Stimulated activated CD4-positive, alpha-beta T cell treated with anti-CD3 and anti-CD28 coated beads, Interleukin-1b, Interleukin-23, amount 100 ng/mL, for 48 hours (primary cell): ENCODE results near the gene PIGM.

Experiments
- DNase-seq: peaks from one replicate; pipeline ENCODE4 v3.0.0-alpha.2; 2020

The PIGM gene

DNA sequence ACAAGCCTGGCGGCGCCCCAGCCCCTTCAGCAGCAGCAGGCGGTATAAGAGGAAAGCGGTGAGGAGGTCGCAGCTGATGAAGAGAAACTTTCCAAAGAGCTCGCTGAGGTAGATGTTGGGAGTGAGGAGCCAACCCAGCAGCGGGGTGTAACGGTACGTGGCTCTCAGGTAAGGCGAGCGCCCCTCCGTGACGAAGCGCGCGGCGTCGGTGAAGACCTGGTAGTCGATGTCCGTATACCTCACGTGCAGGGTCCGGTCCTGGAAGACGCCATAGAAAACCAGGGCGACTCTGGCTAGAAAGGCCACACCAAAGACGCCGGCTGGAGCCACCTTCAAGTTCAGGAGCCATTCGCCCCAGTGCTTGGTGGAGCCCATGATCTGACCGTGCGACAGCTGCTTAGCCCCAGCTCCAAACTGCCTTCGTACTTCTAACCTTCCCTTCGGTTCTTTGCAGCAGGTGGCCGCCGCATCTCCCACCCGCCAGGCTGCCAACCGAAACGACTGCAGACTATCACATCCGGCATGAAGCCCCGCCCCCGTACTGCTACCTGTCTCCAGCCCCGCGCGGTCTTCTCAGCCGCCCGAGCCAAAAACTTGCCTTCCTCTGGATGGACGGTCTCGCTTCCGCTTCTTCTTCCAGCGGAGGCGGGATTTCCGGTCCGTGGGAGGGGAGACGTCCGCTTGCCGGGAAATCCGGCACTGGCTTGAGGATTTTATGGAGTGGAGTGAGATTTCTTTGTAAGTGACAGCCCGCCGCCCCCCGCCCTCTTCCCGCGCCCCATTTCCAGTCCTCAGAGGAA lies at the start of gene PIGM:
Gene PIGM (minus strand): TSS at position 626 of the 800 bp plus-strand sequence. CDS start 251 bp downstream, at position 375.
- peak; percentile 94 for DNase-seq

DNA sequence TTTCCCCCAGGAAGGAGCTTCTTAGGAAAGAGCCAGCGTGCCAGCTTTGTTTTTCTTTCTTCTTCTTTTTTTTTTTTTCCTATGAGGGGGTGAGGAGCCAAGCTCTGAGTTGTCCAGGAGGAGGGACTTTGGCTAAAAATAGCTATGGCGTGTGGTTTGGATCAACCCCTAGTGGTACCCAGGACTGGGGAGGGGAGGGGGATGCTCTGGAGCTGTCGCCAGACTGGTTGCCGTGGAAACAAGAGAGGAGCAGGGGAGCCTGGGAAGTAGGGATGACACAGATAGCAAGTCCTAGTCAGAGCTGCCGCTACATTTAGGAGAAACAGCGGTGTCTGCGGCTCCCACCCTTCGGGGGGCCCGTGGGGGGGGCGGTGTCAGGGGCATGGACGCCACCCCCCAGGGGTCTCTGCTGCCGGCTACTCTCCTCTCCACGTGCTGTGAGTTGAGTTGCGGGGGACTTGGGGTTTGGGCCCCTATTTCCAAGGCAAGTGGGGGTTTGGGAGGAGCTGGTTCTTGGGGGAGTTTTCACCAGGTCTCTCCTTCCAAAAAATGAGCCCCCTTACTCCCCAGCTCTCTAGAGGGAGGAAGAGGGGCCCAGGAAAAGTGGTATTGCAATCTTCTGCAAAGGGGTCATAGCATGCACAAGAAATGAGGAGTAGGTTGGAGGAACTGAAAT lies 49.6 kb upstream of the PIGM start, which contains the start of gene KCNJ9:
Gene KCNJ9 (plus strand): TSS at position 278 of the 676 bp plus-strand sequence. CDS start 2,493 bp downstream, outside the sequence.
- no peak for DNase-seq

DNA sequence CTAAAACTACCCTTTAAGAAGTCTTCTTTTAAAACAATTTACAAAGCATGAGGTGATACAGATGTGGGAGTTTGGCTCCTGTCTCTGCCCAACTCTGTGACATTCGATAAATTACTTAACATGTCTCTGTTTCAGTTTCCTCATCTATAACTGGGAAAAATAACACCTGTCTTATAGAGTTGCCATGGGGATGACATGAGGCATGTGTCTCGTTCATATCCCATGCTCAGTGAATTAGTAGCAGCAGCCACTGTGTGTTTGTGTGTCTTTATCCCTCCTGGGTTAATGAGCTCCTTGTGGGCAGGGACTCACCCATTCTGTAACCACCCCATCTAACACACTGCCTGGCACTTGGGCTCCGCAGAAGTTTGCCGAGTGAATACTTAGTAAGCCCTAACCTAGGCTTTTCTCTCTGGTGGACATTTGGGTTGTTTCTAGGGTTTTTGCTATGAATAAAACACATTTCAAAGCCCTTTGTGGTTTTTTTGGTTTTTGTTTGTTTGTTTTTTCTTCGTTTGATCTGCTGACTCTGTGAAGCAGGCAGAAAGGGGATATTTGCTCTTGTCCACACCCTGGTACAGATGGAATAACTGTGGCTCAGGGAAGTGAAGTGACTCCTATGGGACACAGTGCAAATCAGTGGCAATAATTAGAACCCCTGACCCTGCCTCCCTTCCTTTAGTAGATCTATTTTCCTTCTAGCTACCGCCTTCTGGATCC lies 48.8 kb upstream of the PIGM start:
- no peak for DNase-seq

DNA sequence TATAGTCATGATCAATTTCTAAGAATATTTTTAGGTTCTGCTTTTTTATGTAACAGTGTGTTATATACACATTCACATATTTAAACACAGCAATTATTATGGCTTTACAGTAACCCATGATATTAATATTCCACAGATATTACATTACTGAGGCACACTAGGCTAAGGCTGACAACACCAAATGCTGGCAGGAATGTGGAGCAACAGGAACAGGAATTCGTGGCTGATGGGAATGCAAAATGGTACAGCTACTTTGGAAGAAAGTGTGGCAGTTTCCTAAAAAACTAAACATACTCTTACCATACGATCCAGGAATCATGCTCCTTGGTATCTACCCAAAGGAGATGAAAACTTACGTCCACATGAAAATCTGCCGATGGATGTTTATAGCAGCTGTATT lies 47.7 kb upstream of the PIGM start:
- no peak for DNase-seq

GRCh38 chr1:160078512-160079195 lies 46.9 kb upstream of the PIGM start:
- DNase-seq = peak; percentile 76

GRCh38 chr1:160077486-160077885 lies 45.7 kb upstream of the PIGM start:
- no peak for DNase-seq

DNA sequence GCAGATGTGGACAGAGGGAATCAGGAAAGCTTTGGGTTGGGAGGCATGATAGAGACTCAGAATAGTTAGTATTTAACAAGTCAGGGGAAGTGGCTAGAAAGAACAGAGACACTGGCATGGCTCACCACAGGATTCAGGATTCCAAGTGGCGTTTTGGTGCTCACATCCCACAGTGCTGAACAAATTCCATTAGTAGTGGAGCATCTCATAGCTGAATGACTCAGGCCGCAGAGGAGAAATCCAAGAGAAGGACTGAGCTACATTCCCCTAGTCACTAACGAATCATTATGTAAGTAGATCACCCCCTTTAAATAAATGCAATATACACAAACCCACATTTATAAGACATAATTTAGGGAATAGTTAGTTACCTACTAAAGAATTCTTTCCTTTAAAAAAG lies 44.5 kb upstream of the PIGM start:
- DNase-seq = no peak

DNA sequence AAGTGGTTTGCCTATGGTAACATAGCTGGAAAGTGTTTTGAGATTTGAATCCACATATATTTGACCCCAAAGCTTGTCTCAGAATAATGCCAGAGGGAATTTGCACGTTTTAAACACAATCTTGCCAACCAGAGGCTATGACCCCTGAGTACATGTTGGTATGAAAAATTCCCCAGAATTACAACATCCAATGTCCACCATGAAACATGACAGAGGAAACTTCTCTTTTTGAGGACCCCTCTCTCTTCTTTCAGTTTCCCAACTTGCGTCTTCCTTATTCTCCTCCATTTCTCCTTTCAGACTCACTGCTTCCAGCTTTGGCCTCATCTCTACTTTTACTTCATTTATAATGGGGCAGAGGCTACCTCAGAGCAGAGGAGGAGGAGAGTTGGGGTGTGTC lies 44.0 kb upstream of the PIGM start:
- DNase-seq = no peak

DNA sequence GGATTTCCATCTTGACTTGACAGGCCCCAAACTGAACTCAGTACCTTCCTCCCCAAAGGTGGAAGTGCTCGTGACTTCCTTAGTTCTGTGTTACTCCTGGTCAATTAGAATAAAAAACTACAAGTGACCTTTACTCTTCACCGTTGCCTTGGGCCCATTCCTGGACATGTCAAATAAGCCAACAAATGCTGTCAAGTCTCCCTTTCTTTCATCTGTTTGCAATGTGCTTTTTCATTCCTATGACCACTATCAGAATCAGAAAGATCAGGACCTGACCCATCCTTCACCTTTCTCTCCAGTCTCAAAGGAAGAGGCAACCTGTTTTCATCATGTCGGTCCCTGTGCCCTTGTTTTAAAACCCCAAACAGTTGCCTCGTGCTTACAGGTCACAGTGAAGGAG lies 43.1 kb upstream of the PIGM start:
- no peak for DNase-seq

- no peak for DNase-seq
Observed at GRCh38 chr1:160071289-160071688, 39.5 kb upstream of the PIGM start.

GRCh38 chr1:160070243-160071163 lies 38.7 kb upstream of the PIGM start:
- DNase-seq = peak; percentile 42

GRCh38 chr1:160069460-160070231 lies 37.9 kb upstream of the PIGM start, which contains the start of gene KCNJ10:
Gene KCNJ10, minus strand, starts transcription at chr1:160070160. Its CDS starts 27,628 bp downstream, at chr1:160042532.
- DNase-seq = no peak

GRCh38 chr1:160068225-160068624 lies 36.4 kb upstream of the PIGM start:
- DNase-seq = no peak

DNA sequence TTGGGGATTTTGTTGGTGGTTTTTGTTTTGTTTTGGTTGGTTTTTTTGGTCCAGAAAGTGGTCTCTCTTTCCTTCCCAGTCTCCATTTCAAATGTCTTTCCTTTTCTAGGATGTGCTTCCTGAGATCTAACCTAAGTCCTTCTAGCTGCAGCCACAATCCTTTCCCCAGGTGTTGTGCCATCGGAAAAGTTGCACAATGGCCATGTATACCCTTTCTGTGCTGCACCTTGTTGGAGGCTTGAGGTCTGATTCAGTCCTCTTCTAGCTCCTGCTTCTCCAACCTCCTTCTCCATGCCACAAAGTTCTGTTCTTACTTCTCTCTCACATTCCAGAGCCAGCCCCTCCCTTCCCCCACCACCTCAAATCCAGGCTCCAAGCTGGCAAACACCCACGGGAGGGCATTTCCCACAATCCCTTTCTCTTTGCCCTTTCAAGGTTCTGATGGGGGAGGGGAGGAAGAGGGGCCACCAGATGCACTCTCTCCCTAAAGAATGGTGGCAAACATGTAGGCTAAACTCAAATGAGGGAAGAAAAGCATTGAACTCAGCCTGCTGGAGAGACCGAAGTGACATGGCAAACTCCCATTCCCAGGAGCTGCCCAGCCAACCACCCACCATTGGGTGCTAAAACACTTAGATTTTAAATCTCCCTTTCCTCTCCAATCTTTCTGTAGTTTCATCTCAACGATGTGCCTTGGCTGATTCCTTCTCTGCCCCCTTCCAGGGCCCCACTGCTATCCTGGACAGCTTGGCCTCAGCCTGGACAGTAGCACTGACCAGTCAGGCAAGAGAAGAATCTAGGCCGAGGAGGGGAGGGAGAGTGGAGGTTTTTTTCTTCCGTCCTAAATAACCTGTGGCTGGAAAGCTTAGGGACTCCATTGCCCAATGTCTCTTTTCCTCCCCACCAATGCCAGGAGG lies 35.3 kb upstream of the PIGM start:
- no peak for DNase-seq

- no peak for DNase-seq
Observed at GRCh38 chr1:160064746-160065145, 33.0 kb upstream of the PIGM start.

- DNase-seq = no peak
Observed at GRCh38 chr1:160064164-160064563, 32.4 kb upstream of the PIGM start.

DNA sequence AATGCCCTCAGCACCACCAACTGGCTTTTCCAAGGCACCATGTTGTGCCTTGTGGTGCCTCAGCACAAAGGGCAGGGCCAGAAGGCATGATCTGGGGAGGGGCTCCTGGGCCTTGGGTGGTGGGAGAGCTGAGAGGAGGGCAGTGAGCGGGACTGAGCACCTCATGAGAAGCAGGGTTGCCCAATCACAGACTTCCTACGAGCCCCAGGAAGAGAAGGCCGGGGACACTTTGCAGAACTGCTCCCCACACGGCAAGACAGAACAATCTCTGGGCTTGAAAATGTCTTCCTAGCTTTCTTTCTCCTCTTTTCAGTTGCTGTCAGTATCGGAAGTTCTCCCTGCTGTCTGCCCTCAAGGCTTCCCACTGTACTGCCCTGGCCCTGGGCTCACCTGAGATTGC lies 31.4 kb upstream of the PIGM start:
- no peak for DNase-seq

GRCh38 chr1:160062230-160062532 lies 30.4 kb upstream of the PIGM start:
- no peak for DNase-seq

DNA sequence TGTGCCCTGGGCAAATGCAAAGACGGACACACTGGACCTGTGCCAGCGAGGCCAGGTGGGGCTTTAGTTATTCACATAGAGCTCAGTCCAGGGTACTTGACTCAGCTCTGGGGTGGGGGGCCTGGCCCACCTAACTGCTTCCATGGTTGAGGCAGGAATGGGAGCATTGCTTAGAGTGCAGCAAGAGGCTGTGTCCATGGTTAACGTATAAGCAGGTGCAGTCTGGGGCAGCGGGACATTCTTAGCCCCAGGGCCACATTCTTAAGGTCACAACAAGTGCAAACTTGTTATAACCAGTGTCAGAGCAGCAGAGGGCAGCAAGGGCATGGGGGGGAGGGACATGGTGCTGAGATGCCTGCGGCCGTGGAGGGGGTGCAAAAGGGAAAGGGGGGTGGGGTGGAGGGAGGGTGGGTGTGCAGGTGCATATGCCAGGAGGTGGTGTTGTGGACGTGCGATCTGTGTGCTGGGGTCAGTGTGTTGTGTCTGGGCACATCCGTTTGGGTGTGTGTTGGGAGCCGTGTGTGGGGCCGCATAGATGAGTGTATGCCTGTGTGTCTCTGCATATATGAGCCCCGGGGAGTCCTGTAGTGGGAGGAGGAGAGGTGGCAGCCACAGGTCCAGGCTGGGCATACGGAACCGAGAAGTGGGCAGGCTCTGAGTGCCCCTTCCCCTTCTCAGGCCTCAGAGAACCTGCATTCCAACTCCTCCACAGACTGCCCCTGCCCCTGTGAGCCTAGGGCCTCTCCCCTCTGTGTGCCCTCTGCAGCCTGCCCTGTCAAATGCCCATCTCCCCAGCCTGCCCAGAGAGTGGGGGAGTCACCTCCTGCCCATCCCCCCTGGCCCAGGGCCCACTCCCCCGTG lies 29.8 kb upstream of the PIGM start:
- DNase-seq = no peak
